HG03135 (cell line): ENCODE results near the gene DLK2.
"Not testable (repeated sequence)": the region's sequence is repeated elsewhere in the genome, so short reads cannot be mapped to it uniquely, and the experiment has no call there.

ENCODE experiments used
- ATAC-seq: cut with Tn5 transposase; IDR thresholded peaks from one replicate; pipeline ENCODE4 v1.9.1; 2021; ENCODE audit warnings: mild to moderate bottlenecking, moderate library complexity; ENCODE audit not compliant: unreplicated experiment

Gene DLK2

GRCh38 chr6:43481591-43482236 lies 26.4 kb upstream of the DLK2 start:
- ATAC-seq = no peak

- ATAC-seq = no peak
Observed at GRCh38 chr6:43481075-43481474, 25.7 kb upstream of the DLK2 start.

- no peak for ATAC-seq
Observed at GRCh38 chr6:43478008-43478372, 22.6 kb upstream of the DLK2 start.

- ATAC-seq = peak; percentile 98
Observed at GRCh38 chr6:43477235-43478007, 22.1 kb upstream of the DLK2 start, which contains the start of gene TJAP1. Gene TJAP1, plus strand, starts transcription at chr6:43477570. Its CDS starts 21,432 bp downstream, at chr6:43499002.

GRCh38 chr6:43476746-43477145 lies 21.4 kb upstream of the DLK2 start:
- no peak for ATAC-seq

- no peak for ATAC-seq
Observed at GRCh38 chr6:43475516-43475915, 20.2 kb upstream of the DLK2 start.

- ATAC-seq = no peak
Observed at GRCh38 chr6:43472515-43472914, 17.2 kb upstream of the DLK2 start.

GRCh38 chr6:43471399-43471798 lies 16.1 kb upstream of the DLK2 start:
- no peak for ATAC-seq

- no peak for ATAC-seq
Observed at GRCh38 chr6:43469947-43470346, 14.6 kb upstream of the DLK2 start.

- ATAC-seq = no peak
Observed at GRCh38 chr6:43468748-43469681, 13.7 kb upstream of the DLK2 start.

- ATAC-seq = no peak
Observed at GRCh38 chr6:43468240-43468639, 12.9 kb upstream of the DLK2 start.

- no peak for ATAC-seq
Observed at GRCh38 chr6:43467752-43468151, 12.4 kb upstream of the DLK2 start.

- not testable (repeated sequence) for ATAC-seq
Observed at GRCh38 chr6:43467265-43467664, 11.9 kb upstream of the DLK2 start.

GRCh38 chr6:43465948-43466347 lies 10.6 kb upstream of the DLK2 start:
- ATAC-seq = no peak

GRCh38 chr6:43464337-43464736 lies 9.0 kb upstream of the DLK2 start:
- ATAC-seq = no peak

- no peak for ATAC-seq
Observed at GRCh38 chr6:43461936-43462335, 6.6 kb upstream of the DLK2 start.

- ATAC-seq = no peak
Observed at GRCh38 chr6:43460032-43460431, 4.7 kb upstream of the DLK2 start.

- no peak for ATAC-seq
Observed at GRCh38 chr6:43459535-43459934, 4.2 kb upstream of the DLK2 start.

- not testable (repeated sequence) for ATAC-seq
Observed at GRCh38 chr6:43458154-43458553, 2.8 kb upstream of the DLK2 start.

GRCh38 chr6:43457643-43458042 lies 2.3 kb upstream of the DLK2 start:
- ATAC-seq = no peak
